NCI-H2081 (cell line): ENCODE measurements around the gene DNAJC30.
"Not testable (repeated sequence)": the region's sequence is repeated elsewhere in the genome, so short reads cannot be mapped to it uniquely, and the experiment has no call there.

Source experiments
- DNase-seq, 2 experiments: peaks; one replicate each; lab custom pipeline; 2025; lab: John Stamatoyannopoulos, UW

DNAJC30 gene

GRCh38 chr7:73681031-73681430 is 2.2 kb downstream of the DNAJC30 start:
- DNase-seq, result no peak

GRCh38 chr7:73680501-73680900 is 2.8 kb downstream of the DNAJC30 start:
- DNase-seq, result no peak

GRCh38 chr7:73679709-73680108 is 3.5 kb downstream of the DNAJC30 start:
- DNase-seq, result no peak

GRCh38 chr7:73678862-73679261 is 4.4 kb downstream of the DNAJC30 start:
- DNase-seq, result no peak

- DNase-seq, result peak in 1 of 2 experiments; percentile 25
These were observed 7.2 kb downstream of the DNAJC30 start for GRCh38 chr7:73676062-73676461.

- no peak for DNase-seq
These were observed 8.7 kb downstream of the DNAJC30 start for GRCh38 chr7:73674468-73675124.

GRCh38 chr7:73671857-73672445 is 11.3 kb downstream of the DNAJC30 start:
- DNase-seq, result no peak

- DNase-seq, result no peak
These were observed 12.0 kb downstream of the DNAJC30 start for GRCh38 chr7:73671322-73671661.

- no peak for DNase-seq
These were observed 13.3 kb downstream of the DNAJC30 start for GRCh38 chr7:73669858-73670385.

GRCh38 chr7:73669288-73669701 is 14.0 kb downstream of the DNAJC30 start:
- no peak for DNase-seq

GRCh38 chr7:73668886-73669230 is 14.4 kb downstream of the DNAJC30 start:
- DNase-seq, result no peak

GRCh38 chr7:73668103-73668885 is 15.0 kb downstream of the DNAJC30 start:
- DNase-seq, result no peak

GRCh38 chr7:73667344-73668102 is 15.7 kb downstream of the DNAJC30 start, which contains the start of gene VPS37D:
Gene VPS37D (plus strand): TSS chr7:73667831. CDS start chr7:73667959, 128 bp downstream.
- peak; percentile 84 to 85 for DNase-seq

GRCh38 chr7:73663033-73663432 is 20.2 kb downstream of the DNAJC30 start:
- no peak for DNase-seq

GRCh38 chr7:73660594-73660993 is 22.7 kb downstream of the DNAJC30 start:
- not testable (repeated sequence) for DNase-seq

GRCh38 chr7:73659983-73660382 is 23.3 kb downstream of the DNAJC30 start:
- DNase-seq, result no peak

GRCh38 chr7:73655309-73655708 is 27.9 kb downstream of the DNAJC30 start:
- not testable (repeated sequence) for DNase-seq

GRCh38 chr7:73652541-73652949 is 30.7 kb downstream of the DNAJC30 start:
- no peak for DNase-seq

- no peak for DNase-seq
These were observed 32.7 kb downstream of the DNAJC30 start for GRCh38 chr7:73650524-73650923.

GRCh38 chr7:73649576-73649975 is 33.7 kb downstream of the DNAJC30 start:
- no peak for DNase-seq

- no peak for DNase-seq
These were observed 34.5 kb downstream of the DNAJC30 start for GRCh38 chr7:73648593-73649332.
